ENCODE results near the gene SLC16A12.

Gene SLC16A12

DNA sequence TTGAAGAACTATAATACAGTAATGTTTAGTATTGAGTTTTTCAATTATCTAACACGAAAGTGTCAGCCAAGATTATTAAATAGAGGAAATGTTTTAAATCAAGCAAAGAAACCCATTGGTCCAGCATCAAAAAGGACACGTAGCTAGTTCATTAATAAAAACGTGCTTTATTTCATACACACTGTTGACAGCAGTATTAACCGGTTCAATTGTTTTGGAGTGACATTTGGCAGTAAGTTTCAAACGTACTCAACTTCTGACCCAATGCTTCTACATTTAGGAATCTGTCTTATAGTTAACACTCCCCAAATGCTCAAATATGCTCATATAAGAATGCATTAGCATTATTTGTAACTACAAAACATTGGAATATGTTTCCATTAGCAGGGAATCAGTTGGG, 41.3 kb downstream of the SLC16A12 start:
- ChIA-PET CTCF (interaction anchor here (1.1 kb wide), 1 partner anchor 23 kb away, joined by 5 read pairs; no protein-coding TSS in a partner anchor), POLR2A (ENCODE audit: low non-redundant PET) (no interaction called here)
- TF ChIP-seq, protein P1, sequence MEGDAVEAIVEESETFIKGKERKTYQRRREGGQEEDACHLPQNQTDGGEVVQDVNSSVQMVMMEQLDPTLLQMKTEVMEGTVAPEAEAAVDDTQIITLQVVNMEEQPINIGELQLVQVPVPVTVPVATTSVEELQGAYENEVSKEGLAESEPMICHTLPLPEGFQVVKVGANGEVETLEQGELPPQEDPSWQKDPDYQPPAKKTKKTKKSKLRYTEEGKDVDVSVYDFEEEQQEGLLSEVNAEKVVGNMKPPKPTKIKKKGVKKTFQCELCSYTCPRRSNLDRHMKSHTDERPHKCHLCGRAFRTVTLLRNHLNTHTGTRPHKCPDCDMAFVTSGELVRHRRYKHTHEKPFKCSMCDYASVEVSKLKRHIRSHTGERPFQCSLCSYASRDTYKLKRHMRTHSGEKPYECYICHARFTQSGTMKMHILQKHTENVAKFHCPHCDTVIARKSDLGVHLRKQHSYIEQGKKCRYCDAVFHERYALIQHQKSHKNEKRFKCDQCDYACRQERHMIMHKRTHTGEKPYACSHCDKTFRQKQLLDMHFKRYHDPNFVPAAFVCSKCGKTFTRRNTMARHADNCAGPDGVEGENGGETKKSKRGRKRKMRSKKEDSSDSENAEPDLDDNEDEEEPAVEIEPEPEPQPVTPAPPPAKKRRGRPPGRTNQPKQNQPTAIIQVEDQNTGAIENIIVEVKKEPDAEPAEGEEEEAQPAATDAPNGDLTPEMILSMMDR (conservative IDR thresholded peaks at IDR 0.05; ENCODE audit: low read depth) = no peak
- no peak overlapping the region for H3K27ac ChIP-seq
- no peak for DNase-seq (ENCODE audit: low spot score)

DNA sequence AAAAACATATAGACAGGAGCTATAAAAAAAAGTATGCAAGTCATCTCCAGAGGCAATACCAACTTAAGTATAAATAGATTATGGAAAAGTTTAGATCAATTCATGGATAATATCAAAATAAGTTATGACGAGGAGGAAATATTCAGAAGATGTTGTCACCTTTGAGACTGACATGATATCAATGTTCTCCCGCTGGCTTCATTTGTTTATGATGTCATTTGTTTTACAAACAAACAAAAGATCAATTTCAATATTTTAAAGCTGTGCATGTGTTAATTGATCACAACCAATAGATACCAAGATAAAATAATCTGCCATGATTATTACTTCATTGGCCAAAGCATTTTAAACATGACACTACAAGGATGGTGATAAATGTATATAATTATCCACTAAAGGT, 43.5 kb downstream of the SLC16A12 start:
- ChIA-PET POLR2A (ENCODE audit: low non-redundant PET) (no interaction called here), CTCF (no interaction called here)
- DNase-seq (ENCODE audit: low spot score) = no peak
- TF ChIP-seq, protein P1 (conservative IDR thresholded peaks at IDR 0.05; ENCODE audit: low read depth) = no peak
- no peak overlapping the region for H3K27ac ChIP-seq

DNA sequence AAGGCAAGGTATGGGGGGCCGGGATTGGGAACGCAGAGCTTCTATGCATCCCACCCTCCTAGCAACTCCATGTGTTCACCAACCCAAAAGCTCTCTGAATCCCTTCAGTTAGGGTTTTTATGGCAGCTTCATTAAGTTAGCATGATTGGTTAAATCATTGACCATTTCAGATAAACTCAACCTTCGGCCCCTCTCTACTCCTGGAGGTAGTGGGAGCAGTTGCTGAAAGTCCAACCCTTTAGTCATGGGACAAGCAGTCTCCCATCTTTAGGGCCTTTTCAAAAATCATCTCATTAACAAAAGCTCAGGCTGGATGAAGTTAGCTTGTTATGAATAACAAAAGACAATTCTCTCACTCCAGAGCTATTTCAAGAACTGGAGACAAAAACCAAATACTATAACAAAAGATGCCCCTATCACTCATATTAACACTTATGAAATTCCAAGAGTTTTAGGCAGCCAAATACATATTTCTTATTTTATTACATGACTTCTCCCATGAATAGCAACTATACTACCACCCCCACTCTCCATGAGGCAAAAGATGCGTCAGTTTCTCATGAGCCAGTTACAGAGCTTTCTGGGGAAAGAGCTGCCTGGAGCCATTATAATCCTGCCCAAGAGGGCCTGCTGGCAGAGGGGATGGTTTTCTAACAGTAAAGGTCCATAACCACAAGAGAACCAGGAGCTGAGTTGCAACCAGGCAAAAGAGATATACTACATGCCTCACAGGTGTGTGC, 44.6 kb downstream of the SLC16A12 start:
- ChIA-PET CTCF (interaction anchor here (0.6 to 1.0 kb wide), 2 partner anchors 24 to 26 kb away, joined by 3 to 5 read pairs; no protein-coding TSS in a partner anchor), POLR2A (ENCODE audit: low non-redundant PET) (no interaction called here)
- no peak overlapping the region for H3K27ac ChIP-seq
- TF ChIP-seq, protein P1 (conservative IDR thresholded peaks at IDR 0.05; ENCODE audit: low read depth) = no peak
- DNase-seq (ENCODE audit: low spot score) = no peak

DNA sequence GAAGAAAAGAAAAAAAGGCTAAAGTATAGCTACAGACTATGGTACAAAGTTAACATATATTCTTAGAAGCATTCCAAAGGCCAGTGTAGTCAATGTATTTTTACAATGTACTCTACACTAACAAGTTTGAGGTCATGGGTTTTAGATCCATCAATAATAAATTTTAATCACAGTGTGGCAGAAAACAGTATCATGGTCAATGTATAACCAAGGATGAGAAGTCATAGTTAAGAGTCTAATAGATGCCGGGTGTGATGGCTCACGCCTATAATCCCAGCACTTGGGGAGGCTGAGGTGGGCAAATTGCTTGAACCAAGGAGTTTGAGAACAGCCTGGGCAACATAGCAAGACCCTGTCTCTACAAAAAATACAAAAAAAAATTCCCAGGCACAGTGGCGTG, 53.1 kb downstream of the SLC16A12 start:
- TF ChIP-seq, protein P1 (conservative IDR thresholded peaks at IDR 0.05; ENCODE audit: low read depth) = no peak
- DNase-seq (ENCODE audit: low spot score) = no peak
- peak overlapping the region; percentile 81 for H3K27ac ChIP-seq
- ChIA-PET POLR2A (ENCODE audit: low non-redundant PET) (no interaction called here), CTCF (no interaction called here)

DNA sequence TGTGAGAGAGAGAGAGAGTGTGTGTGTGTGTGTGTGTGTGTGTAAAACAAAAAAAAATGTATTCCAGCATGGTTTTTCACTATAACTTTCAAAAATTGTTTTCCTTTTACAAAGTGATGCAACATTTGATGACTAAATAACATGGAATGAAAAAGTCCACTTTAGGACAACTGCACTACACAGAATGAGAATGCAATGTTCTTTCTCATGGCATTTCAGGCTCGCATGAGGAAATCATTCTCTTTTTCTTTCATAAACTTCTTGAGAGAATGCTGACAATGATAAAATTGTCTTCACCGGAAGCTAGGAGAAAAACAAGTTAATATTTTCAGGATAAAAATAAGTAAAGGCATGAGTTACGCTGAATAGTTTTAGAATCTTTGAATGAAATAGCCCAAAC, 53.7 kb downstream of the SLC16A12 start:
- TF ChIP-seq, protein P1 (conservative IDR thresholded peaks at IDR 0.05; ENCODE audit: low read depth) = no peak
- ChIA-PET POLR2A (ENCODE audit: low non-redundant PET) (no interaction called here), CTCF (no interaction called here)
- no peak overlapping the region for H3K27ac ChIP-seq
- DNase-seq (ENCODE audit: low spot score) = peak; percentile 76

DNA sequence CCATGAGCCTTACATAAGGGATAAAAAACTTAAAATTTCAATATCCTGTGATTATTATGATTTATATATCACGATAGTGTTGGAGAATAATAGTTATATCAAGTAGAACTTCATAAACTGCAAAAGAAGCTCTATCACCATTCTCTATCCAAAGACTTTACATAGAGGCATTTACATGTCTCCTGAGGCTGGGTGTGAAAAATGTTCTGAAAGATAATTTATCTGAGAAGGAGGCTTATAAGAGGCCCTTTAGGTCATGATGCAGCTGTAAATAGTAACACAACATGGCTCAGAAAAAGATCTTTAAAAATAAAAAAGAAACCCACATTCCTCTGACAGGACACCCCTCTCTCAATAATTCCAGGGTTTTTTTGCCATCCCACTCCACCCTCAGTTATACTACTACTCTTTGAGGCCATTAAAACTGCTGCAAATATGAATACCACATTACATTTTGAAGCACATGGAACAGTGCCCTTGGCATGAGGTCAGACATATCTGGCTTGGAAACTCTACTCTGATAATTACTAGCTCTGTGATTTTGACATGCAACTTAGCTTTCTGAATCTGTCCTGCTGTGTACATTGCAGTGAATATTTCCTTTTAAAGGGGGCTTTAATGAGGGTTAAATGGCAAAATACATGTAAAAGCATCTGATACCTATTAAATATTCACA, 55.5 kb downstream of the SLC16A12 start:
- no peak overlapping the region for H3K27ac ChIP-seq
- CTCF ChIA-PET = interaction anchor here (0.6 to 0.9 kb wide), 4 partner anchors 13 to 1890 kb away, joined by 3 to 6 read pairs (median 3); no protein-coding TSS in a partner anchor
- TF ChIP-seq, protein P1 (conservative IDR thresholded peaks at IDR 0.05; ENCODE audit: low read depth) = no peak
- POLR2A ChIA-PET (ENCODE audit: low non-redundant PET) = interaction anchor here (0.7 kb wide), 1 partner anchor 164 kb away, joined by 3 read pairs; no protein-coding TSS in a partner anchor
- DNase-seq (ENCODE audit: low spot score) = no peak

Data from RWPE1 (cell line).